ENCODE data around the gene CEP170. TPM values are rescaled to one million over a fixed set of nuclear protein-coding genes. Genes with fewer than 3 reads are reported as not detected.

The CEP170 gene
- total RNA-seq, 1 experiment from 2014 or later = 55.2 TPM

DNA sequence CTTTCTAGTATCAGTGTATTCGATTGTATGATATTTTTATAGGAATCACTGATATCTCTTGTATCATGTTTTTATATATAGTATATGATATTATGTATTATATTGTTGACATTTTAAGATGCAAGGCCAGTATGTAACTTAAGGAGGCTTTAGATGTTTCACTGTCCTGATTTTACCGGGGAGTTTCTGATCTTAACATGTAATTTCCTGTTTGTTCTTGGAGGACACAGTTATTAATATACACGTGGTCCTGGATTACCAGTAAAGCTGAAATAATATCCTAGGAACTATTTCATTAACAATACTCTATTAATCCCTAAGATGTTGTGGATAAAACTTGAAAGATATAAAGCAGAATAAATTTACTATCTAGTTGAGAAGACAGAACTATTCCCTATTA is 20.2 kb upstream of the CEP170 start:
- Histone ChIP-seq H3K36me3 (ENCODE audit: control insufficient read depth in 1 of 2, insufficient read depth in 2 of 2, low read length in 2 of 2) (peaks cover 0 to 4% of the 10 kb centered on the region in 2 experiments; a peak in 2 of 4 replicates), H3K79me2 (ENCODE audit: insufficient read depth, low read length) (no peaks in the 10 kb centered on the region; the same call in 1 of the 2 replicates), H3K27me3 (ENCODE audit: insufficient read depth, low read length) (no peaks in the 10 kb centered on the region), H3K4me3 (replicated peaks in 1 of 2; ENCODE audit: low read depth in 1 of 2, low read length in 2 of 2) (no peak overlapping the region), H3K9me2 (ENCODE audit: insufficient read depth) (no peaks in the 10 kb centered on the region), H4K20me1 (ENCODE audit: insufficient read depth) (no peaks in the 10 kb centered on the region), H3K4me1 (ENCODE audit: control insufficient read depth in 1 of 2, insufficient read depth in 2 of 2, low read length in 2 of 2) (peaks cover under 1 to 4% of the 10 kb centered on the region in 2 experiments; a peak in 3 of 4 replicates), H3K9ac (ENCODE audit: low read length) (no peak overlapping the region), H3K4me2 (ENCODE audit: low read length) (no peak overlapping the region), H2AFZ (ENCODE audit: low read depth, low read length, poor library complexity, severe bottlenecking) (no peak overlapping the region), H3K9me3 (ENCODE audit: control insufficient read depth in 1 of 2, insufficient read depth in 1 of 2, low read depth in 1 of 2, low read length in 2 of 2) (no peaks in the 10 kb centered on the region), H3K27ac (ENCODE audit: low read depth, low read length) (no peak overlapping the region)
- ATAC-seq = no peak
- BruUV-seq (replicated peaks) = no TSS peak
- intact Hi-C loops (cut with micrococcal nuclease) = no loop called here
- POLR2A ChIA-PET = no interaction called here
- CTCF ChIA-PET = no interaction called here
- no peak for DNase-seq (ENCODE audit: low read depth, low spot score)
- no peak for TF ChIP-seq POLR2A (IDR thresholded peaks at IDR 0.05; ENCODE audit: borderline replicate concordance, extremely low read depth, insufficient read depth, insufficient read length)
- TF ChIP-seq, protein P1, sequence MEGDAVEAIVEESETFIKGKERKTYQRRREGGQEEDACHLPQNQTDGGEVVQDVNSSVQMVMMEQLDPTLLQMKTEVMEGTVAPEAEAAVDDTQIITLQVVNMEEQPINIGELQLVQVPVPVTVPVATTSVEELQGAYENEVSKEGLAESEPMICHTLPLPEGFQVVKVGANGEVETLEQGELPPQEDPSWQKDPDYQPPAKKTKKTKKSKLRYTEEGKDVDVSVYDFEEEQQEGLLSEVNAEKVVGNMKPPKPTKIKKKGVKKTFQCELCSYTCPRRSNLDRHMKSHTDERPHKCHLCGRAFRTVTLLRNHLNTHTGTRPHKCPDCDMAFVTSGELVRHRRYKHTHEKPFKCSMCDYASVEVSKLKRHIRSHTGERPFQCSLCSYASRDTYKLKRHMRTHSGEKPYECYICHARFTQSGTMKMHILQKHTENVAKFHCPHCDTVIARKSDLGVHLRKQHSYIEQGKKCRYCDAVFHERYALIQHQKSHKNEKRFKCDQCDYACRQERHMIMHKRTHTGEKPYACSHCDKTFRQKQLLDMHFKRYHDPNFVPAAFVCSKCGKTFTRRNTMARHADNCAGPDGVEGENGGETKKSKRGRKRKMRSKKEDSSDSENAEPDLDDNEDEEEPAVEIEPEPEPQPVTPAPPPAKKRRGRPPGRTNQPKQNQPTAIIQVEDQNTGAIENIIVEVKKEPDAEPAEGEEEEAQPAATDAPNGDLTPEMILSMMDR (IDR thresholded peaks at IDR 0.05 in 2 of 3, conservative IDR thresholded peaks at IDR 0.05 in 1 of 3; ENCODE audit: borderline replicate concordance in 1 of 3, insufficient read depth in 1 of 3, low read depth in 2 of 3, low read length in 2 of 3) = no peak
- no peak for TF ChIP-seq ZFX (IDR thresholded peaks at IDR 0.05)
- no peak for TF ChIP-seq RAD21 (IDR thresholded peaks at IDR 0.05; ENCODE audit: low read depth)
- RAD21 ChIA-PET (ENCODE audit: low non-redundant PET in 1 of 2, low total read pairs in 2 of 2, uncharacterized antibody in 2 of 2, unreplicated experiment in 2 of 2) = no interaction called here

DNA sequence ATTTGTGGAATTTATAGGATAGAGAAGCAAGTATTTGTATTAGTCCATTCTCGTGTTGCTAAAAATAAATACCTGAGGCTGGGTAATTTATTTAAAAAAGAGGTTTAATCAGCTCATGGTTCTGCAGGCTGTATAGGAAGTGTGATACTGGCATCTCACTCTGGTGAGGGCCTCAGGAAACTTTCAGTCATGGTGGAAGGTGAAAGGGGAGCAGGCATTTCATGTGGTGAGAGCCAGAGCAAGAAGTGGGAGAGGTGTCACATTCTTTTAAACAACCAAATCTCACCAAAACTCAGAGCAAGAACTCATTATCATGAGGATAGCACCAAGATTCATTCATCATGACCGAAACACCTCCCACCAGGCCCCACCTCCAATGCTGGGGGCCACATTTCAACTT is 18.9 kb upstream of the CEP170 start:
- Histone ChIP-seq H3K4me2 (ENCODE audit: low read length) (no peak overlapping the region), H3K4me1 (ENCODE audit: control insufficient read depth in 1 of 2, insufficient read depth in 2 of 2, low read length in 2 of 2) (peaks cover 14 to 17% of the 10 kb centered on the region in 2 experiments), H3K27me3 (ENCODE audit: insufficient read depth, low read length) (no peaks in the 10 kb centered on the region), H3K79me2 (ENCODE audit: insufficient read depth, low read length) (peaks cover 8% of the 10 kb centered on the region), H3K4me3 (replicated peaks in 1 of 2; ENCODE audit: low read depth in 1 of 2, low read length in 2 of 2) (no peak overlapping the region), H3K27ac (ENCODE audit: low read depth, low read length) (no peak overlapping the region), H3K36me3 (ENCODE audit: control insufficient read depth in 1 of 2, insufficient read depth in 2 of 2, low read length in 2 of 2) (peaks cover 0 to 4% of the 10 kb centered on the region in 2 experiments; a peak in 2 of 4 replicates), H3K9me3 (ENCODE audit: control insufficient read depth in 1 of 2, insufficient read depth in 1 of 2, low read depth in 1 of 2, low read length in 2 of 2) (no peaks in the 10 kb centered on the region), H4K20me1 (ENCODE audit: insufficient read depth) (no peaks in the 10 kb centered on the region), H3K9ac (ENCODE audit: low read length) (no peak overlapping the region), H3K9me2 (ENCODE audit: insufficient read depth) (no peaks in the 10 kb centered on the region), H2AFZ (ENCODE audit: low read depth, low read length, poor library complexity, severe bottlenecking) (no peak overlapping the region)
- CTCF ChIA-PET = no interaction called here
- RAD21 ChIA-PET (ENCODE audit: low non-redundant PET in 1 of 2, low total read pairs in 2 of 2, uncharacterized antibody in 2 of 2, unreplicated experiment in 2 of 2) = no interaction called here
- intact Hi-C loops (cut with micrococcal nuclease) = no loop called here
- DNase-seq (ENCODE audit: low read depth, low spot score) (no peak), ATAC-seq (no peak)
- BruUV-seq (replicated peaks) = no TSS peak
- TF ChIP-seq ZFX (IDR thresholded peaks at IDR 0.05) = no peak
- TF ChIP-seq SRF (IDR thresholded peaks at IDR 0.05; ENCODE audit: low read depth) = no peak
- no peak for TF ChIP-seq RAD21 (IDR thresholded peaks at IDR 0.05; ENCODE audit: low read depth)
- no peak for TF ChIP-seq FOSL1 (IDR thresholded peaks at IDR 0.05; ENCODE audit: low read depth)
- TF ChIP-seq EZH2 (IDR thresholded peaks at IDR 0.05) = no peak
- POLR2A ChIA-PET = no interaction called here
